Activated T-cell treated with anti-CD3 and anti-CD28 coated beads for 24 hours (primary cell): ENCODE measurements around the gene ZNF385A.

Experiments
- DNase-seq: peaks from one replicate; pipeline ENCODE4 v3.0.0-alpha.2; 2020; ENCODE audit warnings: low read depth

Gene ZNF385A

GRCh38 chr12:54415221-54415929 is 30.8 kb upstream of the ZNF385A start:
- no peak for DNase-seq

- DNase-seq, result peak; percentile 50
Observed at GRCh38 chr12:54413284-54414190, 29.0 kb upstream of the ZNF385A start.

GRCh38 chr12:54412786-54413185 is 28.3 kb upstream of the ZNF385A start:
- DNase-seq, result no peak

GRCh38 chr12:54412348-54412747 is 27.8 kb upstream of the ZNF385A start:
- DNase-seq, result no peak

- peak; percentile 36 for DNase-seq
Observed at GRCh38 chr12:54411391-54412241, 27.1 kb upstream of the ZNF385A start.

- no peak for DNase-seq
Observed at GRCh38 chr12:54409267-54409666, 24.7 kb upstream of the ZNF385A start.

- DNase-seq, result no peak
Observed at GRCh38 chr12:54407183-54407905, 22.8 kb upstream of the ZNF385A start.

- no peak for DNase-seq
Observed at GRCh38 chr12:54405573-54405972, 21.0 kb upstream of the ZNF385A start.

GRCh38 chr12:54405106-54405505 is 20.6 kb upstream of the ZNF385A start:
- DNase-seq, result no peak

GRCh38 chr12:54404061-54405004 is 19.8 kb upstream of the ZNF385A start:
- DNase-seq, result peak; percentile 55

GRCh38 chr12:54401119-54401518 is 16.6 kb upstream of the ZNF385A start:
- DNase-seq, result no peak

- DNase-seq, result peak; percentile 82
Observed at GRCh38 chr12:54398995-54399793, 14.7 kb upstream of the ZNF385A start.

- DNase-seq, result no peak
Observed at GRCh38 chr12:54398218-54398617, 13.7 kb upstream of the ZNF385A start.

GRCh38 chr12:54397157-54397556 is 12.6 kb upstream of the ZNF385A start:
- no peak for DNase-seq

- no peak for DNase-seq
Observed at GRCh38 chr12:54395545-54395944, 11.0 kb upstream of the ZNF385A start.

- DNase-seq, result no peak
Observed at GRCh38 chr12:54394986-54395385, 10.5 kb upstream of the ZNF385A start.

- DNase-seq, result peak; percentile 38
Observed at GRCh38 chr12:54394281-54394719, 9.8 kb upstream of the ZNF385A start.

GRCh38 chr12:54393743-54394142 is 9.2 kb upstream of the ZNF385A start:
- no peak for DNase-seq

- no peak for DNase-seq
Observed at GRCh38 chr12:54393207-54393609, 8.7 kb upstream of the ZNF385A start.
